HCT116 (cell line): Measurements from ENCODE around the gene BTNL9.

Source experiments
- CEBPB ChIP-seq: IDR thresholded peaks from 2 replicates; pipeline ENCODE4 v1.6.1; 2012; ENCODE audit warnings: low read depth
- EGR1 ChIP-seq: IDR thresholded peaks from 2 replicates; pipeline ENCODE4 v1.6.1; 2012; ENCODE audit warnings: low read depth
- EZH2 ChIP-seq: fragments of 200-600 bp; sonication (generic); IDR thresholded peaks from 2 replicates; pipeline ENCODE4 v1.6.1; 2017; ENCODE audit warnings: antibody characterized with exemption, mixed run types
- POLR2A ChIP-seq: IDR thresholded peaks from 2 replicates; pipeline ENCODE4 v1.7.0; 2011; ENCODE audit warnings: borderline replicate concordance; ENCODE audit not compliant: insufficient read depth, insufficient read length; ENCODE audit errors: extremely low read depth
- POLR2AphosphoS5 ChIP-seq: IDR thresholded peaks from 2 replicates; pipeline ENCODE4 v1.6.1; 2011; ENCODE audit warnings: mild to moderate bottlenecking, low read depth, low read length, moderate library complexity
- SIN3A ChIP-seq: IDR thresholded peaks from 2 replicates; pipeline ENCODE4 v1.6.1; 2012; ENCODE audit warnings: low read depth
- SP1 ChIP-seq: IDR thresholded peaks from 2 replicates; pipeline ENCODE4 v1.6.1; 2012; ENCODE audit warnings: low read depth
- SRF ChIP-seq: IDR thresholded peaks from 2 replicates; pipeline ENCODE4 v1.6.1; 2012; ENCODE audit warnings: low read depth
- YY1 ChIP-seq: IDR thresholded peaks from 2 replicates; pipeline ENCODE4 v1.6.1; 2011; ENCODE audit warnings: low read length, low read depth, moderate library complexity, mild to moderate bottlenecking; ENCODE audit not compliant: insufficient replicate concordance; ENCODE audit errors: extremely low read depth
- TF ChIP-seq, protein P1 (sequence below), 3 experiments: fragments of 200-600 bp in 1 of 3; sonication (generic) in 1 of 3; IDR thresholded peaks in 2 of 3; conservative IDR thresholded peaks in 1 of 3; 2 replicates each; pipeline ENCODE4 v1.5.1; 2012 to 2017; ENCODE audit warnings: low read depth in 2 of 3, low read length in 2 of 3, antibody characterized with exemption in 1 of 3, borderline replicate concordance in 1 of 3, control low read depth in 1 of 3, mild to moderate bottlenecking in 1 of 3, mixed read lengths in 1 of 3, mixed run types in 1 of 3, moderate library complexity in 1 of 3; ENCODE audit not compliant: insufficient read depth in 1 of 3
- TF ChIP-seq, protein P2 (sequence below): IDR thresholded peaks from 2 replicates; pipeline ENCODE4 v1.6.1; 2012; ENCODE audit warnings: low read depth

- TF ChIP-seq, protein P1, sequence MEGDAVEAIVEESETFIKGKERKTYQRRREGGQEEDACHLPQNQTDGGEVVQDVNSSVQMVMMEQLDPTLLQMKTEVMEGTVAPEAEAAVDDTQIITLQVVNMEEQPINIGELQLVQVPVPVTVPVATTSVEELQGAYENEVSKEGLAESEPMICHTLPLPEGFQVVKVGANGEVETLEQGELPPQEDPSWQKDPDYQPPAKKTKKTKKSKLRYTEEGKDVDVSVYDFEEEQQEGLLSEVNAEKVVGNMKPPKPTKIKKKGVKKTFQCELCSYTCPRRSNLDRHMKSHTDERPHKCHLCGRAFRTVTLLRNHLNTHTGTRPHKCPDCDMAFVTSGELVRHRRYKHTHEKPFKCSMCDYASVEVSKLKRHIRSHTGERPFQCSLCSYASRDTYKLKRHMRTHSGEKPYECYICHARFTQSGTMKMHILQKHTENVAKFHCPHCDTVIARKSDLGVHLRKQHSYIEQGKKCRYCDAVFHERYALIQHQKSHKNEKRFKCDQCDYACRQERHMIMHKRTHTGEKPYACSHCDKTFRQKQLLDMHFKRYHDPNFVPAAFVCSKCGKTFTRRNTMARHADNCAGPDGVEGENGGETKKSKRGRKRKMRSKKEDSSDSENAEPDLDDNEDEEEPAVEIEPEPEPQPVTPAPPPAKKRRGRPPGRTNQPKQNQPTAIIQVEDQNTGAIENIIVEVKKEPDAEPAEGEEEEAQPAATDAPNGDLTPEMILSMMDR (IDR thresholded peaks at IDR 0.05 in 2 of 3, conservative IDR thresholded peaks at IDR 0.05 in 1 of 3; ENCODE audit: borderline replicate concordance in 1 of 3, insufficient read depth in 1 of 3, low read depth in 2 of 3, low read length in 2 of 3) = no peak
- no peak for TF ChIP-seq SIN3A
- no peak for TF ChIP-seq EZH2
- no peak for TF ChIP-seq POLR2AphosphoS5
- TF ChIP-seq POLR2A = no peak
- no peak for TF ChIP-seq CEBPB
- TF ChIP-seq EGR1 = no peak
- TF ChIP-seq SRF = no peak
- TF ChIP-seq, protein P2, sequence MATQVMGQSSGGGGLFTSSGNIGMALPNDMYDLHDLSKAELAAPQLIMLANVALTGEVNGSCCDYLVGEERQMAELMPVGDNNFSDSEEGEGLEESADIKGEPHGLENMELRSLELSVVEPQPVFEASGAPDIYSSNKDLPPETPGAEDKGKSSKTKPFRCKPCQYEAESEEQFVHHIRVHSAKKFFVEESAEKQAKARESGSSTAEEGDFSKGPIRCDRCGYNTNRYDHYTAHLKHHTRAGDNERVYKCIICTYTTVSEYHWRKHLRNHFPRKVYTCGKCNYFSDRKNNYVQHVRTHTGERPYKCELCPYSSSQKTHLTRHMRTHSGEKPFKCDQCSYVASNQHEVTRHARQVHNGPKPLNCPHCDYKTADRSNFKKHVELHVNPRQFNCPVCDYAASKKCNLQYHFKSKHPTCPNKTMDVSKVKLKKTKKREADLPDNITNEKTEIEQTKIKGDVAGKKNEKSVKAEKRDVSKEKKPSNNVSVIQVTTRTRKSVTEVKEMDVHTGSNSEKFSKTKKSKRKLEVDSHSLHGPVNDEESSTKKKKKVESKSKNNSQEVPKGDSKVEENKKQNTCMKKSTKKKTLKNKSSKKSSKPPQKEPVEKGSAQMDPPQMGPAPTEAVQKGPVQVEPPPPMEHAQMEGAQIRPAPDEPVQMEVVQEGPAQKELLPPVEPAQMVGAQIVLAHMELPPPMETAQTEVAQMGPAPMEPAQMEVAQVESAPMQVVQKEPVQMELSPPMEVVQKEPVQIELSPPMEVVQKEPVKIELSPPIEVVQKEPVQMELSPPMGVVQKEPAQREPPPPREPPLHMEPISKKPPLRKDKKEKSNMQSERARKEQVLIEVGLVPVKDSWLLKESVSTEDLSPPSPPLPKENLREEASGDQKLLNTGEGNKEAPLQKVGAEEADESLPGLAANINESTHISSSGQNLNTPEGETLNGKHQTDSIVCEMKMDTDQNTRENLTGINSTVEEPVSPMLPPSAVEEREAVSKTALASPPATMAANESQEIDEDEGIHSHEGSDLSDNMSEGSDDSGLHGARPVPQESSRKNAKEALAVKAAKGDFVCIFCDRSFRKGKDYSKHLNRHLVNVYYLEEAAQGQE = no peak
- TF ChIP-seq SP1 = no peak
- TF ChIP-seq YY1 = no peak
Measured at GRCh38 chr5:181062631-181063030, 22.6 kb downstream of the BTNL9 start.
